DND-41 (cell line): ENCODE results near the gene IGF2BP2.

Source experiments
- ATAC-seq: fragments of 200-7000 bp; cut with Tn5 transposase; 3 replicates; pipeline ENCODE4 v1.9.1; 2021; ENCODE audit warnings: low read depth; ENCODE audit not compliant: insufficient read depth
- DNase-seq: peaks from one replicate; pipeline ENCODE4 v3.0.0-alpha.2; 2020
- H2AFZ ChIP-seq: 2 replicates; pipeline ENCODE4 v1.6.0; 2012; ENCODE audit warnings: low read depth, low read length
- H3K27ac ChIP-seq: 2 replicates; pipeline ENCODE4 v1.5.1; 2012; ENCODE audit warnings: low read length, inconsistent platforms
- H3K27me3 ChIP-seq: fragments of 200-600 bp; sonication (generic); 2 replicates; pipeline ENCODE4 v1.6.0; 2012; ENCODE audit warnings: low read length, mild to moderate bottlenecking, inconsistent platforms; ENCODE audit not compliant: insufficient read depth, poor library complexity
- H3K36me3 ChIP-seq: 2 replicates; pipeline ENCODE4 v1.5.1; 2012; ENCODE audit warnings: low read length, inconsistent platforms; ENCODE audit not compliant: insufficient read depth
- H3K4me1 ChIP-seq: 2 replicates; pipeline ENCODE4 v1.5.1; 2012; ENCODE audit warnings: mild to moderate bottlenecking, low read length; ENCODE audit not compliant: insufficient read depth
- H3K4me2 ChIP-seq: 2 replicates; pipeline ENCODE4 v1.6.0; 2012; ENCODE audit warnings: mild to moderate bottlenecking, moderate library complexity, low read length, inconsistent platforms; ENCODE audit not compliant: insufficient read depth
- H3K4me3 ChIP-seq, 2 experiments: fragments of 200-600 bp in 1 of 2; shearing (Covaris generic) in 1 of 2; 2 replicates each; pipeline ENCODE4 v1.5.1; 2012 to 2016; ENCODE audit warnings: inconsistent platforms in 2 of 2, low read length in 2 of 2, mild to moderate bottlenecking in 2 of 2, low read depth in 1 of 2, moderate library complexity in 1 of 2
- H3K79me2 ChIP-seq: 2 replicates; pipeline ENCODE4 v1.6.0; 2012; ENCODE audit warnings: low read length, inconsistent platforms; ENCODE audit not compliant: insufficient read depth
- H3K9ac ChIP-seq: 2 replicates; pipeline ENCODE4 v1.6.0; 2012; ENCODE audit warnings: low read depth, mild to moderate bottlenecking, inconsistent platforms, low read length, moderate library complexity
- H3K9me3 ChIP-seq: 2 replicates; pipeline ENCODE4 v1.5.1; 2012; ENCODE audit warnings: low read length, moderate library complexity, mild to moderate bottlenecking, inconsistent platforms; ENCODE audit not compliant: insufficient read depth, severe bottlenecking
- H4K20me1 ChIP-seq: 2 replicates; pipeline ENCODE4 v1.6.0; 2012; ENCODE audit warnings: low read length; ENCODE audit not compliant: insufficient read depth
- CTCF ChIP-seq: IDR thresholded peaks from 2 replicates; pipeline ENCODE4 v1.5.1; 2012; ENCODE audit warnings: borderline replicate concordance, low read length, moderate library complexity, mild to moderate bottlenecking; ENCODE audit not compliant: poor library complexity, severe bottlenecking; ENCODE audit errors: extremely low read depth
- EZH2 ChIP-seq: IDR thresholded peaks from 3 replicates; pipeline ENCODE4 v1.6.1; 2012; ENCODE audit warnings: borderline replicate concordance, low read depth, mild to moderate bottlenecking, moderate library complexity, low read length, inconsistent platforms; ENCODE audit not compliant: severe bottlenecking

Gene IGF2BP2

DNA sequence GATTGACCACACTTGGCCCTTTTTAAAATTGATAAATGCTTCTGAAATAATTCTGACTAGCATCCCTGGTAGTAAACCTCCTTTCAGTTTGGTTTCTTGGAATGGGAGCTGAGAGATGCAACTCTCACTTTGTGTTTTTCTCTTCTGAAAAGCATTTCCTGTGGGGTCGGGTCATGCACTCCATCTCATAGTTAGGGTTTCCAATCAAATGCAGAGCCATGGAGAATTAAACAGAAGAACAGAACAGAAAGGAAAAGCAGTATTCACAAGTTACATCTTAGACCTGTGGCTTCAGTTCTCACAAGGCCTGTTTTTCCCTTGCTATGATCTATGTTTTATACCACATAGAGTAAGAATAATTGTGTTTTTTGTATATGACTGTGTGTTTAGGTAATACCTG, 199.1 kb downstream of the IGF2BP2 start:
- H3K4me1 ChIP-seq: no peaks in the 10 kb centered on the region
- no peak overlapping the region for H2AFZ ChIP-seq
- no peak for DNase-seq
- H4K20me1 ChIP-seq: no peaks in the 10 kb centered on the region
- H3K27ac ChIP-seq: no peak overlapping the region
- no peak overlapping the region for H3K9ac ChIP-seq
- ATAC-seq: 0 out of 3 replicates have a peak, but pooled peaks have one; percentile 29
- H3K4me2 ChIP-seq: no peak overlapping the region
- H3K27me3 ChIP-seq: no peaks in the 10 kb centered on the region
- H3K4me3 ChIP-seq: no peak overlapping the region
- H3K9me3 ChIP-seq: no peaks in the 10 kb centered on the region
- peaks cover 51% of the 10 kb centered on the region for H3K36me3 ChIP-seq
- no peaks in the 10 kb centered on the region for H3K79me2 ChIP-seq
- TF ChIP-seq EZH2 (no peak), CTCF (no peak)

GRCh38 chr3:185623939-185624665, 200.7 kb downstream of the IGF2BP2 start:
- H3K36me3 ChIP-seq: peaks cover 45% of the 10 kb centered on the region
- DNase-seq: no peak

GRCh38 chr3:185613016-185613415, 211.8 kb downstream of the IGF2BP2 start:
- TF ChIP-seq CTCF: no peak
- no peak for TF ChIP-seq EZH2
- DNase-seq (no peak), ATAC-seq (no peak)
- Histone ChIP-seq H3K4me2 (no peak overlapping the region), H3K79me2 (no peaks in the 10 kb centered on the region), H3K36me3 (peaks cover 70% of the 10 kb centered on the region), H3K9me3 (no peaks in the 10 kb centered on the region), H3K4me1 (no peaks in the 10 kb centered on the region), H4K20me1 (no peaks in the 10 kb centered on the region; the same call in 1 of the 2 replicates), H3K27me3 (no peaks in the 10 kb centered on the region), H2AFZ (no peak overlapping the region), H3K4me3 (no peak overlapping the region), H3K27ac (no peak overlapping the region), H3K9ac (no peak overlapping the region)

More at GRCh38 chr3:185623939-185624665, 200.7 kb downstream of the IGF2BP2 start:
- H3K4me3 ChIP-seq: no peak overlapping the region
- no peak overlapping the region for H3K27ac ChIP-seq
- H3K27me3 ChIP-seq: no peaks in the 10 kb centered on the region
- H4K20me1 ChIP-seq: no peaks in the 10 kb centered on the region
- no peak overlapping the region for H3K9ac ChIP-seq
- ATAC-seq: no peak
- H2AFZ ChIP-seq: no peak overlapping the region
- no peak for TF ChIP-seq CTCF
- TF ChIP-seq EZH2: no peak
- no peaks in the 10 kb centered on the region for H3K79me2 ChIP-seq
- no peaks in the 10 kb centered on the region for H3K9me3 ChIP-seq
- H3K4me2 ChIP-seq: no peak overlapping the region
- no peaks in the 10 kb centered on the region for H3K4me1 ChIP-seq

- Histone ChIP-seq H3K9me3 (no peaks in the 10 kb centered on the region), H3K27ac (no peak overlapping the region), H3K79me2 (no peaks in the 10 kb centered on the region), H3K4me1 (no peaks in the 10 kb centered on the region), H3K4me3 (no peak overlapping the region), H3K9ac (no peak overlapping the region), H3K4me2 (no peak overlapping the region), H3K36me3 (peaks cover 74% of the 10 kb centered on the region), H2AFZ (no peak overlapping the region), H4K20me1 (no peaks in the 10 kb centered on the region), H3K27me3 (no peaks in the 10 kb centered on the region)
- DNase-seq: no peak
- no peak for ATAC-seq
- no peak for TF ChIP-seq CTCF
- TF ChIP-seq EZH2: no peak
Observed at GRCh38 chr3:185606196-185606595, 218.6 kb downstream of the IGF2BP2 start.
